DOHH2 (cell line): ENCODE data around the gene PDE7B.

Experiments used
- EZH2phosphoT487 ChIP-seq: fragments of 200-600 bp; sonication (generic); IDR thresholded peaks from 2 replicates; pipeline ENCODE4 v1.6.1; 2017; ENCODE audit warnings: borderline replicate concordance, mild to moderate bottlenecking, antibody characterized with exemption, low read length, moderate library complexity, mixed read lengths
- TF ChIP-seq, protein P1 (sequence below): fragments of 200-600 bp; sonication (generic); IDR thresholded peaks from one replicate; pipeline ENCODE4 v1.5.1; 2014; ENCODE audit warnings: antibody characterized with exemption, mild to moderate bottlenecking, low read depth, low read length; ENCODE audit not compliant: poor library complexity, severe bottlenecking

DNA sequence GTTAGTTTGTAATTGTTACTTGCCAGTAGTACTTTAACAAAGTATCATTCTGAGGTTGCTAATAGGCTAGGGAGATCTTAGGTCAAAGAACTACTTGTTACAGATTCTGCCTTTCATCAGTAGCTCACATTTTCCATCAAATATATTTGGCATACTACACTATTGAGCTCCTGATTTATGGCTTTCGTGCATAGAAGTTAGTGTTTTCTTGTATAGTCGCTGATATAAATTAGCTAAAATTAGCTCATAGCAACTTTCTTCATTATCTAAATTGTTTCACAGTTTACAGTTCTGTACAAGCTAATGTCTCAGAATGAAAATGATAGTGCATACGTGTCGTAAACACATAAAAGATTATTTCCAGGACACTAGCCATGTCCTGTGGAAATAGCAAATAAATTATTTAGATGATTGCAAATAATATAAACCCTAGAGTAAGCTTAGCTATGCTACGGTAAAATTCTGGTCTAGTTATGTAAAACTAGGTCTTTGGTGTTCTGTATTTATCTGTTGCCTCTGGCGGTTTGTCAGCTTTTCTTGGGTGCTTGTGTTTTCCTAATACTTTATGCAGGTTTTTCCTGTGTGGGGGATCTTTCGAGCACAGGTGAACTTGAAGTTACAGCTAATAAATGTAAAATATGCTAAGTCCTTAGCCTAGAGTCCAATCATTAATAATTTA lies 15.1 kb downstream of the PDE7B start:
- TF ChIP-seq, protein P1, sequence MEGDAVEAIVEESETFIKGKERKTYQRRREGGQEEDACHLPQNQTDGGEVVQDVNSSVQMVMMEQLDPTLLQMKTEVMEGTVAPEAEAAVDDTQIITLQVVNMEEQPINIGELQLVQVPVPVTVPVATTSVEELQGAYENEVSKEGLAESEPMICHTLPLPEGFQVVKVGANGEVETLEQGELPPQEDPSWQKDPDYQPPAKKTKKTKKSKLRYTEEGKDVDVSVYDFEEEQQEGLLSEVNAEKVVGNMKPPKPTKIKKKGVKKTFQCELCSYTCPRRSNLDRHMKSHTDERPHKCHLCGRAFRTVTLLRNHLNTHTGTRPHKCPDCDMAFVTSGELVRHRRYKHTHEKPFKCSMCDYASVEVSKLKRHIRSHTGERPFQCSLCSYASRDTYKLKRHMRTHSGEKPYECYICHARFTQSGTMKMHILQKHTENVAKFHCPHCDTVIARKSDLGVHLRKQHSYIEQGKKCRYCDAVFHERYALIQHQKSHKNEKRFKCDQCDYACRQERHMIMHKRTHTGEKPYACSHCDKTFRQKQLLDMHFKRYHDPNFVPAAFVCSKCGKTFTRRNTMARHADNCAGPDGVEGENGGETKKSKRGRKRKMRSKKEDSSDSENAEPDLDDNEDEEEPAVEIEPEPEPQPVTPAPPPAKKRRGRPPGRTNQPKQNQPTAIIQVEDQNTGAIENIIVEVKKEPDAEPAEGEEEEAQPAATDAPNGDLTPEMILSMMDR, result no peak
- no peak for TF ChIP-seq EZH2phosphoT487
